Effector CD8-positive, alpha-beta T cell (primary cell): ENCODE measurements around the gene WSCD1.

Experiments
- DNase-seq: peaks from one replicate; lab custom pipeline; 2025; lab: John Stamatoyannopoulos, UW

The WSCD1 gene

DNA sequence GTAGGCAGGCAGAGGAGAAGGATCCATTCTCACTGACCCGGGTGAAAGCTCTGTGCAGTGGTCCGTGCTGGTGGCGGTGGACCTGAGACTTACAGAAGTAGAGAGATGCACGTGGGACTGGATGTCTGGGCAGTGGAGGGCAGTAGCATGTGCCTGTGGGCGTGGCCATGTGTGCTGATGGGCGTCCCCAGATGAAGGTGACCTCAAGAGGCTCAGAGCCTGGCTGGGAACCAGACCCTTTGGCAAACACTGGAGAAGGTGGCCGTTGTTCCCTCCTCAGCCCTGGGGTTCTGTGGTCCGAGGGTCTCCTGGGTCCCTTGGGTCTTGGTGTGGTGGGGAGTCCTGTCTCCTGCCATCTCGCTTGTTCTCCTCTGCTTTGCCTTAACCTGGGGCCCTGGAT, 15.6 kb downstream of the WSCD1 start:
- no peak for DNase-seq

DNA sequence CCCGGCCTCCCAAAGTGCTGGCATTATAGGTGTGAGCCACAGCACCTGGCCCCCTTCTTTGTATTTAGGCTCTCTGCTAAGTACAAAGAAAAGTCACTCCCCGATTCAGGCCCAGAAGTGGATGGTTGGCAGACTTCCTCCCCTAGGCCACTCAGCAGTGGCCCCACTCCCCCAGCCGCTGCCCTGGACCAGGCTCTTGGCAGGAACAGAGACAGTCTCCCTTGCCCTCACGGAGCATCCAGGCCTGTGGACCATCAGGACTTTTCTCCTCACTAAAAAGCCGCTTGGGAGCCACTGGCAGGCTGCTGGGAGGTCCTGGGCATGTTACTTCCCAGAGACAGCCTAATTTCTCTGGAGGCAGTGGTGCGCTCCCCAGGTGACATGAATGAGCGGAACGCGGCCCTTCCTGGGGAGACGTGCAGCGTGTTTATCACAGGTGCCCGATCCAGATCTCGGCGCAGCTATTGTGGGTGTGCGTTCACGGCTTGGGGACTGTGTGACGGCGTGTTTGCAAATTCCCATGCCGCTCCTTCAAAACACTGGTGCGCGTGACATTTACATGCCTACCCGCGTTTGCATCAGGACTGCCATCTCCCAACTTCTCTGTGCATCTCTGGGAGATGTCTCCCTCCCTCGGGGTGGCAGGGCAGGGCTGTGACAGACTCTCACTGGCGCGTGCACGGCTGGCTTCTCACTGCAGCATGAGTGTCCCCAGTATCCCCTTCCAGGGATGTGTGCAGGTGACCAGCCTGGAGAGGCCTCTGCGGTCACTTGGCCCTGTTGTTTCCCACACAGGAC, 16.6 kb downstream of the WSCD1 start:
- no peak for DNase-seq

DNA sequence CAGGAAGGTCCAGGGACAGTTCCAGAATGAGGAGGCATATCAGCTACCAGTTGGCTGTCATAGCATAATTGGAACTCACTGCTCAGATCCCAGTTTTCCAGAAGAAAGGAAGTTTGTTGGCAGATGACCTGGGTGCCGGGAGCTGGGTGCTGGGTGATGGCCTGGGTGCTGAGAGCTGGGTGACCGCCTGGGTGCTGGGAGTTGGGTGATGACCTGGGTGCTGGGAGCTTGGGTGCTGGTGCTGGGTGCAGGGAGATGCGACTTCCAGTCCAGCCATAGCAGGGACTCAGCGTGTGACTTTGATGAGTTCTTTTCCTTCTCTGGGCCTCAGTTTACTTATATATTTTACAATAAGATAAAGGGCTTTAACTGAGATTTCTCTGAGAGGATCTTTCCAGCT, 18.0 kb downstream of the WSCD1 start:
- no peak for DNase-seq

DNA sequence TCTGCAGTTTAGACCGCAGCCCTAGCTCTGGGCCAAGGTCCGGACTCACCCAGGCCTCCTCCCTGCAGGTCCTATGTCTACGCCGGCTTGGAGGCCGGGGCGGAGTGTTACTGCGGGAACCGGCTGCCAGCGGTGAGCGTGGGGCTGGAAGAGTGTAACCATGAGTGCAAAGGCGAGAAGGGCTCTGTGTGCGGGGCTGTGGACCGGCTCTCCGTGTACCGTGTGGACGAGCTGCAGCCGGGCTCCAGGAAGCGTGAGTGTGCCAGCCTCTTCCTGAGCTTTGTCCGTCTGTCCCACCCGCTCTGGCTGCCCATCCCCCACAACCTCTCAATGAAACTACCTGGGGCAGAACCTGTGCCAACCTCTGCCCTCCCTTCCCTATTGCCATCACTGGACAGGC, 20.1 kb downstream of the WSCD1 start:
- no peak for DNase-seq

DNA sequence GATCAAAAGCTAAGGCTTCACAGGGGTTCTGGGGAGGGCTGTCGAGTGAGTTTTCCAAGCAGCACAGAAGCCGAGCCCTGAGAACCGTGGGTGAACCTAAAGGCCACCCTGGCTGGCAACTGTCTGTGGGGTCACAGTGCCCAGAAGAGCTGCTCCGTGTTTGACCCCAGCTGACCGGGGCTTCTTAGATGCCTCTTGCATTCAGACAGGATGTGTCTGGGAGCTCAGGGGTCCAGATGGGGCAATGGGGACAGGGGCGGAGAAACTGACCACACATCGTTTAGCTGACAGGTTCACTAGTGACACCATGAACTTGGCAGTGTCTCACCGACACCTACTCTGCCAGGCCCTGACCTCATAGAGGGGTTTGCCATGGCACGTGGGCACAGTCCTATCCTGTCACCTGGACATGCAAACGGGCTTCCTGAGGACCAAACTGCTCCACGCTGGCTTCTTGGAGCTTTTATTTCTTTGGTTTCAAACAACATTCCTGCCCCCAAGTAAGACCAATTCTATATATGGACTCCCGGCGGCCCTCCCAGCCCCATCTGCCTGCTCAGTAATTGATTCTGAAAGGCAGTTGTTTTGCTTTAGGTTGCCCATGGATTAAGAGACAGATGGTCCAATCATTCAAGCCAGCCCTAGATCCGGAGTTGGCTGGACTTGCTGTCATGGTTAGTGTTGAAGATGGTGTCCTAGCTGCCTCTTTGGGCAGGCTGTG, 22.2 kb downstream of the WSCD1 start:
- no peak for DNase-seq

DNA sequence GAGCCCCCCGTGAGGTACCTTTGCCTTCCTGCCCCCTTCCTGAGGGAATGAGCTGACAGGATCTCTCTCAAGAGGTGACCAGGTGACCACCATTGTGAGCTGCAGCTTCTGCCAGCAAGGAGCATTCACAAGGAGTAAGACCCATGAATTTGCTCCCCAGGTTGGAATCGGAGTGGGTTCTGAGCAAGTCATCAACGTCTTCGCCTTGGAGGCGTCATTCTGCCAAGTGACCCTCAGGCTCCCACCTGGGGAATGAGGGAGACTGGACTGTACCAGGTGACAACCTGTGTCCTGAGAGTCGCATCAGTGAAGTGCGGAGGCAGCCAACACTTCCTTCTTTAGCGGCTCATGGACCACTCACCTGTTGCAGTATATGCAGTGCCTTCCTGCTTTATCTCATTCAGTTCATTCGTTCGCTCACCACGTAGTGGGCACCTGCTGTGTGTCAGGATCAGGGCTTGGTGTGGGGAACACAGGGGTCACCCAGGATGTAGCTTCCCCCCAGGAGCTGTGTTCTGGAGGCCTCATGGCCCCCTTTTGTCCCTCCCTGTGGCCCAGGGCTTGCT, 22.8 kb downstream of the WSCD1 start:
- no peak for DNase-seq

DNA sequence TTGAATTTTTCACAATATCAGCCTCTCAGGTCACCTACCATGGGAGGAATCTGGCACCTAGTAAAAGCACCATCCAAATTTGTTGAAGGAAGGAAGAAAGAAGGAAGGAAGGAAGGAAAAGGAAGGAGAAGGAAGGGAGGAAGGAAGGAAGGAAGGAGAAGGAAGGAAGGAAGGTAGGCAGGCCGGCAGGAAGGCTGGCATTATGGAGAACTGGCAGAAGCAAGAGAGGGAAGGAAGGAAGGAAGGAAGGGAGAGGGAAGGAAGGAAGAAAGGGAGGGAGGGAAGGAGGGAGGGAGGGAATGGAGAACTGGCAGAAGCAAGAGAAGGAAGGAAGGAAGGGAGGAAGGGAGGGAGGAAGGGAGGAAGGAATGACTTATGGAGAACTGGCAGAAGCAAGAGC, 24.3 kb downstream of the WSCD1 start:
- DNase-seq, result no peak

DNA sequence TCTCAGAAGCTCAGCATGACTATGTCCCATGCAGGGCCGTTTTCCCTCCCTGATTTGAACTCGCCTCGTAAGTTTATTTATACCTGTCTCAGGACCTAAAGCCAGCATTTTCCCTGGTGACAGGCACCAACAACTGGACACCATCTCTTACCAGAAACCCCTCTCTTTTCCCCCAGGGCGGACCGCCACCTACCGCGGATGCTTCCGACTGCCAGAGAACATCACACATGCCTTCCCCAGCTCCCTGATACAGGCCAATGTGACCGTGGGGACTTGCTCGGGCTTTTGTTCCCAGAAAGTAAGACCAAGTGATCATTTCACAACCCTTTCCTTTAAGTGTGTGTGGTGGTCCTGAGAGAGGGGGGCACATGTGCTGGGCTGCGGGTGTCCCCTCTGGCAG, 24.7 kb downstream of the WSCD1 start:
- no peak for DNase-seq

DNA sequence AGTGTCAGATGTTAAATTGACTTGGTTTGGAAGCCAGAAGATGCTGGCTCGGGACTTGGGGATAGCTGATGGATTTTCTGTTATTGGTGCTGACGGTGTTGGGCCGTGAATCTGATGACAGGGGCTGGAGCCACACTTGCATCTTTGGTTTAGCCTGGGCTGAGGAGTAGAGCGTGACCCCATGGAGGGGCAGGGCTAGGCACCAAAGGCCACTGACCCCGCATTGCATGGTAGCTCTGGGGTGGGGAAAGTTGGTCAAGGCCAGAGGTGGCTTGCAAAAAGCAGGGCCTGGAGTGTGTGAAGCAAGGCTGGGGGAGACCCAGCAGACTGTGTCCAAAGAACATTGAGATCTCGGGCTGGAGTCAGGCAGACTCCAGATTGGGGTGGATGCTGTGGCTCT, 25.3 kb downstream of the WSCD1 start:
- DNase-seq, result no peak

DNA sequence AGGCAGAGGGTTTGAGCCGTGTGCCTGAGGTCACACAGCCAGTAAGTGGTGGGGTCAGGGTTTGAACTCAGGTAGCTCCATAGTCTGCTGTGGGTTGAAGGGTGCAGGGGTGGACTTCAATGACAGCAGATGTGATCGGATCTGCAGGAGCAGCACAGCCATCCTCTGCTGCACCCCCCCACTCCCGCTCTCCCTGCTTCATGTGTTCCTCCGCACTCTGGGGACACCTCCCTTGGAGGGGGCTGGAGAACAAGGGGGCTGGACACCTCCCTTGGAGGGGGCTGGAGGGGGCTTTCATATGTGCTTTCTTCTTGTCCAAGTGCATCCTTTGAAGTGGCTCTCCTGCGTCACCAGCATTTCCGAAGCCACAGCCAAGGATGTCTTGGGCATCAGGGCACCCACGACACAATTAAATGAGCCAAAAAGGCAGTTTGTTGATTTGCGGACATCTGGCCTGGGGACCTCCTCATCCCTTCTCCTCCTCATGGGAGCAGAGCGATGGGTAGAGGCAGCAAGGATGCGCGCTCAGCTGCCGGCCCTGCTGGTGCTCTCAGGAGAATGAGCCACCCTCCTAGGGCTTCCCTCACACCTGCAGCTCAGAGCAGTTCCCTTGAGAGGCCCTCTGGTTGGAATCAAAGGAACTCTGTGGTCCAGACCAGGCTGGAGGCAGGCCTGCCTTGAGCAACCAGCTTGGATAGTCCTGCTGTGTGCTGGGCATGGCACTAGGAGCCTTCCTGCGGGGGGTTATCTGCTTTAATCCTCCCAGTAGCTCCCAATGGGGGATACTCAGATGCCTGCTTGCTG, 26.2 kb downstream of the WSCD1 start:
- DNase-seq, result no peak

DNA sequence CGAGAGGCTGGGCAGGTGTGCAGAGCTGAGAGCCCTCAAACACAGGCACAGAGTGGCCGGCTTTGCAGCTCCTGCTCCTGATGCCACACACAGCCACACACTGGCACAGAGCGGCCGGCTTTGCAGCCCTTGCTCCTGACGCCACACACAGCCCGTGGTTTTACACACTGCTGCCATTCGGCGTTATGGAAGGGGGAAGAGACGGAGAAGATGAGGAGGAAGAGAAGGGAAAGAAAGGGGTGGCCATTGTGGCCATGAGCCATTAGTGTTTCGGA, 26.8 kb downstream of the WSCD1 start:
- DNase-seq, result no peak

DNA sequence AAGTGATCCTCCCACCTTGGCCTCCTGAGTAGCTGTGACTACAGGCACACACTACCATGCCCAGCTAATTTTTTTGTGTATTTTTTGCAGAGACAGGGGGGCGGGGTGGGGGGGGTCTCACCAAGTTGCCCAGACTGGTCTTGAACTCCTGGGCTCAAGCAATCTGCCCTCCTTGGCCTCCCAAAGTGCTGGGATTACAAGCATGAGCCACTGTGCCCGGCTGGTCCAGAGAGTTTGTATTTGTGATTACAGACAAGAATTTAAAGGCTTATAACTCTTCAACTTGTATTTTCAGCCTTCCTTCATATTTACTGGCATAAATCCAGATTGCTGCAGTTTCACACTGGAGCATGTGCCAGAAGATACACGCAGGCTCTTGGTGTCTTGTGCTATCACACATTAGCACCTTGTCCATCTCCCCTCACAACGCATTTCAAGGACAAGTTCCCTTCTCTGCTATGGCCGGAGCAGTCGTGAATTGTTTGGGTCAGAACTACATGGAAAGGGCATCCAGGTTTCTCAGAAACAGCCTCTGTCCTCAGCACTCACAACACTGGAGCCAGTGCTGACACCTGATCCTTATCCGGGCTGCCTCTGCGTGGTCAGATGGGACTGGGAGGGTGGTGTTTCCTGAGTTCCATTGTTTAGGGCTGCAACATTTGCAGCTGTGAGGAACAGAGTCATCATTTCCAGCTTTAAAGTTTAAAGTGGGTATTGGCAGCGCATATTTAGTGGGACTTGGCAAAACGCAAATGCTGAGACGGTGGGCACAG, 28.1 kb downstream of the WSCD1 start:
- DNase-seq, result no peak

DNA sequence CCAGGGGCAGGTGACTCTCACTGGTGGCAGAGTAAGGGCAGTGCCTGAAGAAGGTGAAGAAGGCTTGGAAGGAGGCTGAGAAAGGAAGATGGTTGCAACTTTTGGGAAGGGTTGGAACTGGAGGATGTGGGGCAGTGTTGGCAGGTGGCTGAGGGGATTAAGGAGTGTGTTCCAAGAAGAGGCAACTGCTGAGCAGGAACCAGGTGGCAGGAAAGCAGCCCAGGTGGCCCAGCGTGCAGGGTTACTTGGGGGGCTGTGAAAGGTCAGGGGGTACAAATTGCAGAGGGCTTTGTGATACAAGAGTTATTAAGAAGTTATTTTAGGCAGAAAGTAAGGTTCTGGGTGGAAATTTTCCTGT, 28.6 kb downstream of the WSCD1 start:
- no peak for DNase-seq

DNA sequence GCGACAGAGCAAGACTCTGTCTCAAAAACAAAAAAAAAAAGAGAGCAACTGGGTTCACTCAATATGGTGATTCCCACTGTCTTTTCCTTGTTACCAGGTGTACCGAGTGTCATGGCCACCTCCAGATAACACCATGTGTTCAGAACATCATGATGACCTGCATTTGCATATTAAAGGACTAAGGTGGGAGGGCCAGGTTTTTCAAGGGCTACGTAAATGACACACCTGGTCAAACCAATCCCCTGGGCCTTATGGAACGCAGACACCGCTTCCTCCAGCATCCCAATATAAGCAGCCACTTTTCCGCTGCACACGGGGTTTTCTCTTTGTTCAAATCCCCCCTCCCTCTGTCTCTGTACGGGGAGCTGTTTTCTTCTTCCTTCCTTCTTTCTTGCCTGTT, 29.3 kb downstream of the WSCD1 start:
- no peak for DNase-seq

DNA sequence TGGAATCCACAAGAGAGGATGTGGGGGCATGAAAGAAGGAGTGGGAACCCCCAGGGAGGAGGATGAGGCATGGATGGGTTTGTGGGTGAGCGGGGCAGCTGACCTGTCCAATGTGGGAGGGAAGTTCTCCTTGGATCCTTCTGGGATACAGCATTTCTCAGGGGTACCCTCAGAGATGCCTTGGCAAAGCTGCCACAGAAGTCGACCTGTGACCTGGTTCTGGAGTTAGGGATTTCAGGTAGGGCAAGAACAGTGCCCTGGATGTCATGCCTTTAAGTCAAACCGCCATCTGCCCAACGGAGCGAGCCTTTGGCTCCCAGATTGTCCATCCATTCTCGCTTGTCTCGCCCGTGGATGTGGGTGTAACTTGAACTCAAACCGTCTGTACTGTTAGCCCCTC, 30.0 kb downstream of the WSCD1 start:
- DNase-seq, result no peak

DNA sequence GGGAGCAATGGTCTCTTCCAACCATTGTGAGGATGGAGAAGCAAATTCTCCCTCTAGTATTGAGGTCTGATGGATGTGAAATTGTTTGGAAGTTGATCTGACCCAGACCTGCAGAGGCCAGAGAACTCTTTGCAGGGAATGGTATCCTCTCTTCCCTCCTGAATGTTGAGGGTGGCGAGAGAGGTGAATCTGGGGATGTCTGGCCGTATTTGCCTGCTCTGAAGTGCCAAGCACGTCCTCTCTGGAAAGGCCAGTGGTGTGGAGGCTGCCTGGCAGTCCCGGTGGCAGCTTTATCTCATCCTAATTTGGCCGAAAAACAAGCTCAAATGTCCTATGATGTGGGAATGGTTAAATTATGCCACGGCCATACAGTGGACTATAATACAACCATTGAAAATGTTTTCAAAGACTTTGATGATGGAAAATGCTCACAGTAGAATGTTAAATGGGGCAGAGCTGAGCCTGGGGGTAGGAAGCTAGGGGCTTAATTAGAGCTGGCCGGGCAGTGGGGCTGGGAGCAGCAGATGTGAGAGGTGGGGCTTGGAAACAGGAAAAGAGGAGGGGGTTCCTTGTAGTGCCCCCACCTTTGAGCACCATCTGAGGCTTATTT, 30.8 kb downstream of the WSCD1 start:
- no peak for DNase-seq

DNA sequence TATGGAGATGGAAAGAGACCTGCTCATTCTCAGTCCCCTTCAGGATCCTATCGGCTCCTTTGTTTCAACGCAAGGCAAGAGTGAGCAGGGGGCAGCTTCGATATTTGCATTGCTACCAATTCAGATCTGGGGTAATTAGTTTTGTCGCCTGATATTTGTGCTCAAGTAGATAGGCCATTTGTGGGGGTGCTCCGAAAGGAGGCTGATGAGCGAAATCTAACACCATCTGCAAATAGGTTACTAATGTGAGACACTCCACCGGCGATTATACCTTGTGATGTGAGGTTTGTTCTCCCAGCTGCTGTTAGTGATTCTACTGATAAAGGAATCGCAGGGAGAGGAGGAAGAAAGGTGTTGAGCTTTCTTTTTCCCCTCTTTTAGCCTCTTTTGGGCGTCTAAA, 31.5 kb downstream of the WSCD1 start:
- DNase-seq, result no peak

DNA sequence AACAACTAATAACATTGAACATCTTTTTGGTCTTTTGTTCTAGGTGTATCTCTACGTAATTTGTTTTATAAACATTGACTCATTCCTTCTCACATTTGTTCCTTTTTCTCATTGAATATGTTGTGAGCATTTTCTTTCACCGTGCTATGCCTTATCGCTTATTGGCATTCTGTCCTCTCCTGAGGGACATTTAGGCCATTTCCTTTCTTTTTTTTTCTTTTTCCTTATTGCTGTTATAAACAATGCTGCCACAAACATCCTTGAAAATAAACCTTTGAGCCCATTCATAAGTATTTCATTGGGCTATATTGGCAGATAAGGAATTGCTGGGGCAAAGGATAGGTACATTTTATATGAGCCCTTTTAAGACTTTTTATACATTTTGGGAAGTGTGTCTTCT, 32.4 kb downstream of the WSCD1 start:
- no peak for DNase-seq

DNA sequence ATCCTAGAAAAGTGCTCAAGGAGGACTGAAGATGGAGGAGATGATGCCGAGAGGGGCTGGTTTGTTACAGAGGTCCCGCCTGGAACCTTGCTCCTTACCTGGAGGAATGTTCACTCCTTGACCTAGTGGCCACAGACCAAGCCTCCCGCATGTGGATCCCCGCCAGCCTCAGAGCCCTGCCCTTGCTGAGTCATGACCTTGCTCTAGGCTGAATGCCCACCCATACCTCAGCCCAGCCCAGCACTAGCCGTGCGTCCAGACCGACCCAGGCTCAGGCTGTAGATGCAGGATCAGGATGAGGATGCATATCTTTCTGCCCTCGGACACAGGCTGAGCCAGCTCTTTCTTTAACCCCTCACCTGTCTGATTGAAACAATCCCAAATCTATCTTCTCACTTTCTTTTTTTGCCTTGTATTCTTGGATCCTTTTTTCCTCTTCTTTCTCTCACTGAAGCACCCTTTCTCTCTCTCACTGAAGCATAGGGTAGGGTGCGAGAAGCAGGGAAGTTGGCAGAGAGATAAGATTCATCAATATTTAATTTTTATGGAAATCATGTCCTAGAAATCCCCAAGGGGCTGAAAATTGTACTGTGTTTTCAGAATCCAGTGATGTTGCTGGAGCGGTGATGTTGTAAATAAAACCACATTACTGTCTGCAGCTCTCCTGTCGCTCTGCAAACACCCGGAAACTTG, 34.9 kb downstream of the WSCD1 start:
- DNase-seq, result no peak

DNA sequence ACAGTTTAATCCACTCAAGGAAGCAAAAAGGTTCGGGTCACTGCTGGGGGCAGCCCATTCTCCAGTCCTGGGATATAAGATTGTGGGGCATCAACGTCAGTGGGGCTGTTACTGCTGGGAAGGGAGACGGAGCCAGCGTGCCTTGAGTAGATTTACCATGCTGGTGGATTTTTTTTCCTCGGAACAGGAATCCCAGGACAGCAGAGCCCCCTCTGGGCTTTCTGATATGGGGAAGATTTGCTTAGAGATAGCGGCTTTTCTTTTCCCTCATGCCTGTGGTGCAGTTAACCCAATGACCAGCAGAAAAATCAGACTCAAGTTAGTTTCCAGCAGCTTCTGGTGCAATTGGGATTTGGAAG, 35.4 kb downstream of the WSCD1 start:
- no peak for DNase-seq

DNA sequence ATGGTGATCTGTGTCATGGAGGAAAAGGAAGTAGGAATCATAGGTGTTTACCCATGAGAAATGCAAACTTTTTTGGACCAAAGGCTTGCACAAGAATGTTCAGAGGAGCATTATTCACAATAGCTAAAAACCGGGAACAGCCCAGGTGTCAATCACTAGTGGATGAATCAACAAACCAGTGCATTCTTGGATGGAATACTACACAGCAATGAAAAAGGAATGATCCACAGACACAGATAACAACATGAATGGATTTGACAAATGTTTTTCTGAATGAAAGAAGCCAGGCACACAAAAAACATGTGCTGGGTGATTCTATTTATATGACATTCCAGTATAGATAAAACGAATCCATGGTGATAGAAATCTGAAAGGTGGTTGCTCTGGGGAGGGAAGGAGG, 36.0 kb downstream of the WSCD1 start:
- DNase-seq, result no peak
